Measurements from ENCODE around the gene NACC2.
"Not testable (repeated sequence)": the region's sequence is repeated elsewhere in the genome, so short reads cannot be mapped to it uniquely, and the experiment has no call there.

NACC2 gene

GRCh38 chr9:136047076-136047774, 47.9 kb downstream of the NACC2 start:
- no peak for DNase-seq (ENCODE audit: low read depth in 1 of 2, low spot score in 1 of 2)

- no peak for DNase-seq (ENCODE audit: low read depth in 1 of 2, low spot score in 1 of 2)
These were observed 48.6 kb downstream of the NACC2 start for GRCh38 chr9:136046554-136046920.

- no peak for DNase-seq (ENCODE audit: low read depth in 1 of 2, low spot score in 1 of 2)
These were observed 49.2 kb downstream of the NACC2 start for GRCh38 chr9:136045595-136046553.

DNA sequence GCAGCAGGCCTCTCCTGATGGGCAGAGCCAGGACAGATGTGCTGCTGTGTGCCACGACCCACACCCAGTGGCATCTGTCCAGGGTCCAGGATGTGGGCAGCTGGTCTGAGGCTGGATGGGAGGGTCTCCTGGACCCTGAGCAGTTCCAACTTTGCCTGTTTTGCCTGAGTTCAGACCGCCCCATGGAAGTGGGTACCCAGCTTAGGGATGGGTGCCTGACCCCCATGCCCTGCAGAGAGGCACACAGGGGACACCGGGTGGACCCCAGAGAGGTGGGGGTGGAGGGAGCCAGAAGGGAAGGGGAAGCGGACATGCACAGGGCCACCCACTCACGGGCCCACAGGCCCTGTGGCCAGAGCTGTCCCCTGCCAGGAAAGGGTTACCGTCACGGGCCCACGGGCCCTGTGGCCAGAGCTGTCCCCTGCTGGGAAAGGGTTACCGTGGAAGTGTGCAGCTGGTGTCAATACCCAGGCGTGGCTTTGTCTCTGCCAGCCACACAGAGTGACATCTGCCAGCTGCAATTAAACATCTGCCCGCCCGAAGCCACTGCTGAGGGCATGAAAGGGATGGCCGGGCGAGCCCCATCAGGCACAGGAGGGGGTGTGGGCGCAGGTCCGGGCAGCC, 50.0 kb downstream of the NACC2 start:
- DNase-seq (ENCODE audit: low read depth in 1 of 2, low spot score in 1 of 2) = no peak

- DNase-seq (ENCODE audit: low read depth in 1 of 2, low spot score in 1 of 2) = no peak
These were observed 50.7 kb downstream of the NACC2 start for GRCh38 chr9:136044207-136044970.

DNA sequence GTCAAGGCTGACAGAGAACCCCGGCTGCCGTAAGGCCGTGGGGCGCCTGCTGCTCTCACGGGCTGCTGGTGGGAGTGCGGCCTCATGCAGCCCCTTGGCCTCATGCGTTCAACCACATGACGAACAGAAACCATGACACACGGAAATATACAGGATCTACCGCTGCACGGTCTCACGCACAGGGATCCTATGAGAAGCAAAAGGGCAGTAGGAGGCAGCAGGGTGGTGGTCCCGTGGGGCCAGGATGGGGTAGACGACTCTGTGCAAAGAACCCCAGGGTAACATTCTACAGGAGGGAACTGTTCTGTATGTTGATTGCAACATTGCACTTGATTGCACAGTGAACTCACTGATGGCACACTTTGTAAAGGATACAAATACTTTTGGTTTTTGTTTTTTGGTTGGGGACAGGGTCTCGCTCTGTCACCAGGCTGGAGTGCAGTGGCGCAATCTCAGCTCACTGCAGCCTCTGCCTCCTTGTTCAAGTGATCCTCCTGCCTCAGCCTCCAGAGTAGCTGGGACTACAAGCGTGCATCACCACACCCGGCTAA, 51.6 kb downstream of the NACC2 start:
- no peak for DNase-seq (ENCODE audit: low read depth in 1 of 2, low spot score in 1 of 2)

GRCh38 chr9:136042541-136042940, 52.5 kb downstream of the NACC2 start:
- DNase-seq (ENCODE audit: low read depth in 1 of 2, low spot score in 1 of 2) = no peak

GRCh38 chr9:136040848-136041247, 54.2 kb downstream of the NACC2 start:
- DNase-seq (ENCODE audit: low read depth in 1 of 2, low spot score in 1 of 2) = not testable (repeated sequence)

DNA sequence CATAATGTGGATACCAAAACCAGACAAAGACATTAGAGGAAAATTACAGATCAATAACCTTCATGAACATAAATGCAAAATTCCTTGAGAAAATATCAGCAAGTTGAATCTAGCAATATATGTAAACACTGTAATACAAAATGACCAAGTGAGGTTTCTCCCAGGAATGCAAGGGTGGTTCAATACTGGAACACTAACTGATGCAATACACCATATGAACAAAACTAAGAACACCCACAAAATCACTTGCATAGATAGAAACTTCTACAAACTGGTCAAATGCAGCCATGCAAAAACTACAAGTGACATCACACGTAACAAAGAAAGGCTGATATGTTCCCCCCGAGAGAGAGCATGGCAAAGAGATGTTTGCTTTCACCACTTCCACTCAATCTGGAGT, 55.6 kb downstream of the NACC2 start:
- DNase-seq (ENCODE audit: low read depth in 1 of 2, low spot score in 1 of 2) = no peak

DNA sequence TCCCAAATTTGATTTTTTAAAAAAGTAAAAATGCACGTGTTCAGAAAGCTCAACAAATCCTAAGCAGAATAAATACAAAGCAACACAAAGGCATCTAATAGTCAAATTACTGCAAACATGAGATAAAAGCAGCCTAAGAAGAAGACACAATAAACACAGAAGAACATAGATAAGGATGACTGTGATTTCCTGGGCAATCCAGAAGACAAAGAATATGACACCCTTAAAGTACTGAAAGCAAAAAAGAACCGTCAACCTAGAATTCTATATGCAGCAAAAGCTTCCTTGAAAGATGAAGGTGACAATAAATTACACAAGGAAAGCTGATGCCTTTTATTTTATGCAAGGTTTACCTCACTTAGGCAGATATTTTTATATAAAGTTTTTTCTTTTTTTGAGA, 58.2 kb downstream of the NACC2 start:
- no peak for DNase-seq (ENCODE audit: low read depth in 1 of 2, low spot score in 1 of 2)

DNA sequence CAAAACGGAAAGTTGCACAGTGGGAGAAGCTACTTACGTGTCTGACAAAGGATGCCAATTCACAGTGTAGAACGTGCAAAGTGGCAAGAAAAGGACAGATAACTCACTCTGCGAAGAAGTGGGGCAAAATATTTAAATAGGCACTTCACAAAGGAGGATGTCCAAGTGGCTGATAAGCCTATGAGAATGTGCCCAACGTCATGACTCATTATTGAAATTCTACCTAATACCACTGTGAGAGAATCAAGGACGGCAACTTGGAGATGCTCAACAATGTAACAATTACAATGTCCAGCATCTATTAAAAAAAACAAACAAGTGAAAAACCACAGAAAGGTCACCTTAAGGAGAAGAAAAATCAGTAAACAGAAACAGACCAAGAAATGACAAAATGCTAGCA, 59.0 kb downstream of the NACC2 start:
- no peak for DNase-seq (ENCODE audit: low read depth in 1 of 2, low spot score in 1 of 2)

DNA sequence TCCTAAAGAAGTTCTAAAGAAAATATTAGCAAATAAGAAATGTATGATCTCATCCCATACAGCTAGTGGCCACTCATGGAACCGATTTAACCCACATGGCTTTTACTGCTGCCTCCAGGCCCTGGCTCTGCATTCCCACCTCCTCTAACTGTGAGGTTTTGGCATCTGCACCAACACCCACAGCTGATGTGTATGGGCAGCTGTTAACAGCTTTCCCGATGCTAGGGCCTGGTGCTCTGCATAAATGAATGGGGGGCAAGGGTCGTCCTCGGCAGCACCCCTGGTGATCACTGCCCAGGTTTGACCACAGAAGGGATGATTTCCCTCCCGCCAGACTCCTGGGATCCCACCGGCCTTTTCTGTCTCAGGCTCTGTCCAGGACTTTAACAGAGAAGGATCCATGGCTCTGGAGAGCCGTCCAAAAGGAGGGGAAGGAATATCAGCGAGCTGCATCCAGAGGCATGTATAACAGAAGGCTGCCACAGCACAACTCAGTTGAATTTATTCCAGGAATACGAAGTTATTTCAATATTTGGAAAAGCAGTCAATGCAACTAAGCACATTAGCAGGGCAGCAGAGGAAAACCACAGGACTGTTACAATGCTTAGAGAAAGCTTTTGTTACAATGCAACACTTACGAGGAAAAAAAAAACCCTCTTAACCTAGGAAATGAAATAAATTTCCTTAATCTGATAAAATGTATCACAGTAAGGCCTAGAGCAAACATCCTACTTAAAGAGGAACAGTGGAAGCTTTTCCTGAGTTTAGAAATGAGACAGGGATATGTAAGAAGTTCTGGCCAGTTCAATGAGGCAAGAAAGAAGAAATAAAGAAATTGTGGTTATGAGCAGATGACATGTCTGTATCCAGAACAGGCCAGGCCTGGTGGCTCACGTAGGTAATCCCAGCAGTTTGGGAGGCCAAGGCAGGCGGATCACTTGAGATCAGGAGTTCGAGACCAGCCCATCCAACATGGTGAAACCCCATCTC, 63.1 kb downstream of the NACC2 start:
- no peak for DNase-seq (ENCODE audit: low read depth in 1 of 2, low spot score in 1 of 2)

GRCh38 chr9:136031094-136031493, 64.0 kb downstream of the NACC2 start:
- DNase-seq (ENCODE audit: low read depth in 1 of 2, low spot score in 1 of 2) = no peak

- DNase-seq (ENCODE audit: low read depth in 1 of 2, low spot score in 1 of 2) = no peak
These were observed 65.5 kb downstream of the NACC2 start for GRCh38 chr9:136029556-136029955.

DNA sequence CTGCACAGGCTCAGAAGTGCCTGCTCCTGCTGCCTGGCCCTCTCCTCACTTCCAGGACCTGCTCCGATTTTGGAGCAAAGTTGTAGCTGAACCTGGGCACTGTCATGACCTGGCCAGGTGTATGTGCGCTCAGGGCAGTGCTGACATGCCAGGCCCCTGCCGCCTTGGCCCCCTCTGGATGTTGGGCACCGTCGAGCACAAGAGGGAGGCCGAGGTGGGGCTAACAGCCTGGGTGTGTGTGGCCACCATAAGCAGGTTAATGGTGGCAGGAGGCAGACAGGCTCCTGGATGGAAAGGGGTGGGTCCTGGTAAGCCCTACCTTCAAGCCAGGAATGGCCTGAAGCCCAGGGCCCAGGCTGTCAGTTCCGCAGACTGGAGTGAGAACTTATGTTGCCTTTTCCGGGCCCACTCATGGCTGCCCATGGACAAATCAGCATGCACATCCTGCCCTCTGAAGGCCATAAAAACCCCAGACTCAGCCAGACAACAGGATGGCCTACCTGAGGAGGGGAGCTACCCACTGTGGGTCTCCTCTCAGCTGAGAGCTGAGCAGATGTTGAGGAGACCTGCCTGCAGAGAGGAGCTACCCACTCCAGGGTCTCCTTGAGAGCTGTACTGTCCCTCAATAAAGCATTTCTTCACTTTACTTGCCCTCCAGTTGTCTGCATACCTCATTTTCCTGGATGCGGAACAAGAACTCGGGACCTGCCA, 66.2 kb downstream of the NACC2 start:
- DNase-seq (ENCODE audit: low read depth in 1 of 2, low spot score in 1 of 2) = no peak

- DNase-seq (ENCODE audit: low read depth in 1 of 2, low spot score in 1 of 2) = not testable (repeated sequence)
These were observed 68.2 kb downstream of the NACC2 start for GRCh38 chr9:136026943-136027289.

DNA sequence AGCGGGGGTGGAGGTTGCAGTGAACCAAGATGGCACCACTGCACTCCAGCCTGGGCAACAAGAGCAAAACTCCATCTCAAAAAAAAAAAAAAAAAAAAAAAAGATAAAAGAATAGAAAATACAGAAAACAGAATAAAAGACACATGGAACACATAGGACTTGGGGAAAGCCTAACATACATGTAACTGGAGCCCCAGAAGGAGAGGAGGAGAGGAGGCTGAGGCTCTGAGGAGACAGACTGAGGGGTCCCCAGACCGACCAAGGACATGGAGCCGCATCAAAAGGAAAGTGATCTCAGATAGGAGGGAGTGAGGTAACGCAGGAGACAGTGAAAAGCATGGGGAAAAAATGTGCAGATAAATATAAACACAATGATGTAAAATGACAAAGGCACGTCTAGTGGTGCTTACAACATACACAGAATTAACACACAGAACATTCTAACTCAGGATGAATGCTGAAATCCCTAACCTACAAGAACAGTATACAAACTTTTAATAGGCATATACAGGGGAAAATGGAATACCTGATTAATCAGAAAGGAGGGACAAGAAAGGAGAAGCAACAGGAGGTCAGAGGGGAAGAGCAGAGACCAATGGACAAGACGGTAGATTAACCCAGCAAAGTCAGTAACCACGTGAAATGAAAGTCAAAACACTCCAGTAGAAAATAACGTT, 68.7 kb downstream of the NACC2 start:
- DNase-seq (ENCODE audit: low read depth in 1 of 2, low spot score in 1 of 2) = no peak

DNA sequence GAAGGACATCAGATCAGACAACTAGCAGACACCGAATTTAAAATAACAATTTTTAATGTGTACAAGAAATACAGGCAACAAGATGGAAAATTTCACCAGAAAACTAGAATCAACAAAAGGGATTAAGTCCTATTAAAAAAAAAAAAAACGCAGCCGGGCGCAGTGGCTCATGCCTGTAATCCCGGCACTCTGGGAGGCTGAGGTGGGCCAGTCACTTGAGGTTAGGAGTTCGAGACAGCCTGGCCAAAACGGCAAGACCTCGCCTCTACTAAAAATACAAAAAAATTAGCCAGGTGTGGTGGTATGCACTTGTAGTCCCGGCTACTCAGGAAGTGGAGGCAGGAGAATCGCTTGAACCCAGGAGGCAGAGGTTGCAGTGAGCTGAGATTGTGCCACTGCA, 69.6 kb downstream of the NACC2 start:
- DNase-seq (ENCODE audit: low read depth in 1 of 2, low spot score in 1 of 2) = no peak
